Tibial nerve (tissue), 4 donors: ENCODE data around the gene GPR62.

Source experiments
- EP300 ChIP-seq, 2 donors: sonication (generic); formaldehyde crosslinking; IDR thresholded peaks; one replicate each; pipeline ENCODE4 v1.6.1; 2017; ENCODE audit warnings: antibody characterized with exemption in 2 of 2, mild to moderate bottlenecking in 1 of 2
- POLR2A ChIP-seq, 2 donors: fragments of 450-650 bp; IDR thresholded peaks; one replicate each; pipeline ENCODE4 v1.6.1; 2017; ENCODE audit warnings: antibody characterized with exemption in 2 of 2, mild to moderate bottlenecking in 2 of 2, moderate library complexity in 2 of 2
- TF ChIP-seq, protein P1 (sequence below), 5 experiments: fragments of 200-600 bp in 3 of 5; fragments of 450-650 bp in 2 of 5; sonication (generic) in 3 of 5; IDR thresholded peaks; one replicate each; pipeline ENCODE4 v1.5.1; 2016 to 2019; ENCODE audit warnings: antibody characterized with exemption in 5 of 5, mild to moderate bottlenecking in 3 of 5, moderate library complexity in 2 of 5

DNA sequence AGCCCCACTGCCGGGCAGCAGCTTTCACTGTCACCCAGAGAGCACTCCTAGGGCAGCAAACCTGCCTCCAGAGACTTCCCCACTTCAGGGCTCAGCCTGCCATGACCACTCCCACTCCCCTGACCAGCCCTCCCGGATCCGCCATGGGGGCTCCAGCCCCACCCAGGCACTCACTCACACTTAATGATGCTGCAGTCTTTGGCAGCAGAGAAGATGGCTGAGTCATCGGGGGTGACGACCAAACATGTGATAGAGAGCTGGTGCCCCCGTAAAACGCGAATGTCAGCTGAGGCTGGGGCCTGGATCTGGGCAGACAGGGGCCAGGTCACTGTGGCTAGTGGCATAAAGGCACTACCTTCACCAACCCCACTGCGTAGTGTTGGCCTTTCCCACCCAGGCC, 18.2 kb upstream of the GPR62 start:
- TF ChIP-seq POLR2A (IDR thresholded peaks at IDR 0.05) (no peak), EP300 (IDR thresholded peaks at IDR 0.05) (no peak)
- TF ChIP-seq, protein P1, sequence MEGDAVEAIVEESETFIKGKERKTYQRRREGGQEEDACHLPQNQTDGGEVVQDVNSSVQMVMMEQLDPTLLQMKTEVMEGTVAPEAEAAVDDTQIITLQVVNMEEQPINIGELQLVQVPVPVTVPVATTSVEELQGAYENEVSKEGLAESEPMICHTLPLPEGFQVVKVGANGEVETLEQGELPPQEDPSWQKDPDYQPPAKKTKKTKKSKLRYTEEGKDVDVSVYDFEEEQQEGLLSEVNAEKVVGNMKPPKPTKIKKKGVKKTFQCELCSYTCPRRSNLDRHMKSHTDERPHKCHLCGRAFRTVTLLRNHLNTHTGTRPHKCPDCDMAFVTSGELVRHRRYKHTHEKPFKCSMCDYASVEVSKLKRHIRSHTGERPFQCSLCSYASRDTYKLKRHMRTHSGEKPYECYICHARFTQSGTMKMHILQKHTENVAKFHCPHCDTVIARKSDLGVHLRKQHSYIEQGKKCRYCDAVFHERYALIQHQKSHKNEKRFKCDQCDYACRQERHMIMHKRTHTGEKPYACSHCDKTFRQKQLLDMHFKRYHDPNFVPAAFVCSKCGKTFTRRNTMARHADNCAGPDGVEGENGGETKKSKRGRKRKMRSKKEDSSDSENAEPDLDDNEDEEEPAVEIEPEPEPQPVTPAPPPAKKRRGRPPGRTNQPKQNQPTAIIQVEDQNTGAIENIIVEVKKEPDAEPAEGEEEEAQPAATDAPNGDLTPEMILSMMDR (IDR thresholded peaks at IDR 0.05), result no peak
